Ascending aorta (tissue), 2 donors: ENCODE measurements around the gene ACP1. TPM values are rescaled to one million over a fixed set of nuclear protein-coding genes. Genes with fewer than 3 reads are reported as not detected.

ENCODE experiments used
- DNase-seq, 2 donors: peaks; one replicate each; pipeline ENCODE4 v3.0.0-alpha.2; 2019; ENCODE audit warnings: low spot score in 2 of 2
- H3K27ac ChIP-seq, 2 donors: fragments of 200-600 bp; sonication (generic); one replicate each; pipeline ENCODE4 v1.5.1; 2016 to 2017; ENCODE audit warnings: mild to moderate bottlenecking in 1 of 2
- H3K27me3 ChIP-seq: fragments of 200-600 bp; sonication (generic); one replicate; pipeline ENCODE4 v1.5.1; 2017
- H3K36me3 ChIP-seq, 2 donors: fragments of 200-600 bp; sonication (generic); one replicate each; pipeline ENCODE4 v1.5.1; 2016
- H3K4me1 ChIP-seq, 2 donors: fragments of 200-600 bp; sonication (generic); one replicate each; pipeline ENCODE4 v1.5.1; 2016 to 2017; ENCODE audit warnings: mild to moderate bottlenecking in 1 of 2
- H3K4me3 ChIP-seq, 2 donors: fragments of 200-600 bp; sonication (generic); one replicate each; pipeline ENCODE4 v1.5.1; 2016 to 2017; ENCODE audit warnings: mild to moderate bottlenecking in 1 of 2
- H3K9me3 ChIP-seq, 2 donors: fragments of 200-600 bp; sonication (generic); one replicate each; pipeline ENCODE4 v1.5.1; 2016
- CTCF ChIP-seq, 3 experiments: fragments of 200-600 bp in 2 of 3; fragments of 450-650 bp in 1 of 3; sonication (generic) in 2 of 3; IDR thresholded peaks; one replicate each; pipeline ENCODE4 v1.5.1; 2016 to 2019; ENCODE audit warnings: antibody characterized with exemption in 3 of 3, mild to moderate bottlenecking in 1 of 3, moderate library complexity in 1 of 3
- intact Hi-C: fragments of 100-400 bp; cut with DNase I; formaldehyde crosslinking; loops from one replicate; pipeline ENCODE4 v1.15.1; 2023
- total RNA-seq: library from RNA; depleted of rRNA; stranded (reverse); fragments of >200 nt; gene quantifications from one replicate; pipeline ENCODE4 v1.1.0, GENCODE V29; 2016

Gene ACP1
- total RNA-seq, 1 donor from 2014 or later = 30.8 TPM

- H3K4me3 ChIP-seq = peak within 1 kb of the TSS; percentile 54 to 73
- intact Hi-C loops = loop anchor here (2.0 kb wide), 1 partner anchor 23 kb away; the partner anchor contains the start of genes ACP1 and SH3YL1
- no peaks in the 10 kb centered on the region for H3K36me3 ChIP-seq
- peak within 1 kb of the TSS; percentile 78 to 80 for H3K27ac ChIP-seq
- no peak for DNase-seq
- no peaks in the 10 kb centered on the region for H3K27me3 ChIP-seq
- TF ChIP-seq CTCF (IDR thresholded peaks at IDR 0.05) = no peak
- peaks cover 3 to 19% of the 10 kb centered on the region in 2 donors for H3K4me1 ChIP-seq
- H3K9me3 ChIP-seq = no peaks in the 10 kb centered on the region
Observed at GRCh38 chr2:287911-288757, 23.4 kb downstream of the ACP1 start, which contains the start of gene ALKAL2. TSS of gene ALKAL2 (minus strand) at chr2:288091. CDS start at chr2:287835, 256 bp downstream.

- TF ChIP-seq CTCF (IDR thresholded peaks at IDR 0.05) = no peak
- Histone ChIP-seq H3K36me3 (no peaks in the 10 kb centered on the region), H3K4me3 (peak overlapping the region; percentile 54 to 73), H3K4me1 (peaks cover 3 to 19% of the 10 kb centered on the region in 2 donors), H3K27me3 (no peaks in the 10 kb centered on the region), H3K9me3 (no peaks in the 10 kb centered on the region), H3K27ac (peak overlapping the region; percentile 78 to 80)
- DNase-seq = no peak
- intact Hi-C loops = loop anchor here (2.0 kb wide), 1 partner anchor 24 kb away; the partner anchor contains the start of genes ACP1 and SH3YL1
Observed at GRCh38 chr2:288758-289361, 24.1 kb downstream of the ACP1 start.

GRCh38 chr2:289362-290089 is 24.8 kb downstream of the ACP1 start:
- no peak for DNase-seq
- peaks cover 3 to 15% of the 10 kb centered on the region in 2 donors for H3K4me1 ChIP-seq
- intact Hi-C loops = loop anchor here (1.0 to 2.0 kb wide), 3 partner anchors 25 to 117 kb away; partner anchors contain the start of genes ACP1 and SH3YL1

GRCh38 chr2:290090-290722 is 25.5 kb downstream of the ACP1 start:
- Histone ChIP-seq H3K27me3 (no peaks in the 10 kb centered on the region), H3K4me1 (peaks cover 3 to 8% of the 10 kb centered on the region in 2 donors), H3K27ac (peak overlapping the region; percentile 77 to 80), H3K9me3 (no peaks in the 10 kb centered on the region), H3K4me3 (peak overlapping the region; percentile 54 to 73), H3K36me3 (no peaks in the 10 kb centered on the region)
- intact Hi-C loops = loop anchor here (1.0 kb wide), 2 partner anchors 44 to 118 kb away; no protein-coding TSS in a partner anchor
- peak; percentile 57 to 78 (median 72) for TF ChIP-seq CTCF (IDR thresholded peaks at IDR 0.05)
- peak in 1 of 2 donors; percentile 83 for DNase-seq

More at GRCh38 chr2:289362-290089, 24.8 kb downstream of the ACP1 start:
- TF ChIP-seq CTCF (IDR thresholded peaks at IDR 0.05) = no peak
- H3K4me3 ChIP-seq = peak overlapping the region; percentile 54 to 73
- H3K36me3 ChIP-seq = no peaks in the 10 kb centered on the region
- H3K27ac ChIP-seq = peak overlapping the region; percentile 77 to 80
- H3K27me3 ChIP-seq = no peaks in the 10 kb centered on the region
- H3K9me3 ChIP-seq = no peaks in the 10 kb centered on the region

- no peak for DNase-seq
- Histone ChIP-seq H3K4me3 (no peak overlapping the region), H3K36me3 (no peaks in the 10 kb centered on the region), H3K9me3 (no peaks in the 10 kb centered on the region), H3K27ac (no peak overlapping the region), H3K27me3 (no peaks in the 10 kb centered on the region), H3K4me1 (no peaks in the 10 kb centered on the region)
- no peak for TF ChIP-seq CTCF (IDR thresholded peaks at IDR 0.05)
- intact Hi-C loops = no loop called here
Observed at GRCh38 chr2:295090-295489, 30.3 kb downstream of the ACP1 start.
